HEK293 (cell line): ENCODE results near the gene MMP24.
A peak's percentile ranks its signal among the peaks of the same experiment; 100 is the strongest.

Source experiments
- FEZF1 ChIP-seq: fragments of 450-650 bp; formaldehyde crosslinking; IDR thresholded peaks from 2 replicates; pipeline ENCODE4 v1.5.1; 2016; ENCODE audit warnings: missing biosample characterization, missing genetic modification characterization
- GLIS1 ChIP-seq: fragments of 450-650 bp; formaldehyde crosslinking; IDR thresholded peaks from 2 replicates; pipeline ENCODE4 v1.5.1; 2016; ENCODE audit warnings: missing biosample characterization, missing genetic modification characterization
- HOXA7 ChIP-seq: sonication (generic); formaldehyde crosslinking; IDR thresholded peaks from 2 replicates; pipeline ENCODE4 v1.8.1; 2022; ENCODE audit warnings: missing genetic modification reagents, borderline replicate concordance
- HOXD13 ChIP-seq: sonication (generic); formaldehyde crosslinking; IDR thresholded peaks from 2 replicates; pipeline ENCODE4 v1.8.0; 2022; ENCODE audit warnings: missing genetic modification reagents, borderline replicate concordance
- KLF10 ChIP-seq: fragments of 450-650 bp; IDR thresholded peaks from 2 replicates; pipeline ENCODE4 v1.5.1; 2018; ENCODE audit warnings: missing biosample characterization, mild to moderate bottlenecking, missing genetic modification characterization
- KLF8 ChIP-seq: fragments of 450-650 bp; formaldehyde crosslinking; IDR thresholded peaks from 2 replicates; pipeline ENCODE4 v1.5.1; 2016; ENCODE audit warnings: missing biosample characterization, missing genetic modification characterization
- OSR2 ChIP-seq: fragments of 450-650 bp; formaldehyde crosslinking; IDR thresholded peaks from 2 replicates; pipeline ENCODE4 v1.5.1; 2016; ENCODE audit warnings: missing biosample characterization, missing genetic modification characterization
- RBAK ChIP-seq: fragments of 450-650 bp; formaldehyde crosslinking; IDR thresholded peaks from 2 replicates; pipeline ENCODE4 v1.5.1; 2016; ENCODE audit warnings: missing biosample characterization, missing genetic modification characterization
- SALL2 ChIP-seq: fragments of 450-650 bp; formaldehyde crosslinking; IDR thresholded peaks from 2 replicates; pipeline ENCODE4 v1.5.0; 2017; ENCODE audit warnings: missing biosample characterization, mild to moderate bottlenecking, missing genetic modification characterization, borderline replicate concordance
- SCRT2 ChIP-seq: fragments of 450-650 bp; formaldehyde crosslinking; IDR thresholded peaks from 2 replicates; pipeline ENCODE4 v1.5.1; 2016; ENCODE audit warnings: missing biosample characterization, missing genetic modification characterization
- SP2 ChIP-seq: fragments of 450-650 bp; formaldehyde crosslinking; IDR thresholded peaks from 2 replicates; pipeline ENCODE4 v1.5.1; 2016; ENCODE audit warnings: missing biosample characterization, missing genetic modification characterization
- SP7 ChIP-seq: fragments of 450-650 bp; formaldehyde crosslinking; IDR thresholded peaks from 2 replicates; pipeline ENCODE4 v1.5.1; 2016; ENCODE audit warnings: missing biosample characterization, missing genetic modification characterization
- TCF7L2 ChIP-seq: IDR thresholded peaks from 2 replicates; pipeline ENCODE4 v1.6.1; 2011; ENCODE audit warnings: low read depth, mild to moderate bottlenecking, inconsistent platforms, low read length, moderate library complexity, borderline replicate concordance
- YY2 ChIP-seq: fragments of 450-650 bp; formaldehyde crosslinking; IDR thresholded peaks from 2 replicates; pipeline ENCODE4 v1.5.1; 2016; ENCODE audit warnings: missing biosample characterization, missing genetic modification characterization
- ZBTB20 ChIP-seq: fragments of 450-650 bp; formaldehyde crosslinking; IDR thresholded peaks from 2 replicates; pipeline ENCODE4 v1.5.1; 2016; ENCODE audit warnings: missing biosample characterization, missing genetic modification characterization
- ZEB2 ChIP-seq: fragments of 450-650 bp; formaldehyde crosslinking; IDR thresholded peaks from 2 replicates; pipeline ENCODE4 v1.5.1; 2016; ENCODE audit warnings: missing biosample characterization, missing genetic modification characterization
- ZIC2 ChIP-seq: fragments of 450-650 bp; formaldehyde crosslinking; IDR thresholded peaks from 2 replicates; pipeline ENCODE4 v1.5.1; 2016; ENCODE audit warnings: missing biosample characterization, missing genetic modification characterization
- ZNF24 ChIP-seq: fragments of 450-650 bp; formaldehyde crosslinking; IDR thresholded peaks from 2 replicates; pipeline ENCODE4 v1.5.1; 2016; ENCODE audit warnings: missing biosample characterization, missing genetic modification characterization
- ZNF324 ChIP-seq: fragments of 450-650 bp; formaldehyde crosslinking; IDR thresholded peaks from 2 replicates; pipeline ENCODE4 v1.5.1; 2016; ENCODE audit warnings: missing biosample characterization, missing genetic modification characterization
- ZNF354C ChIP-seq: fragments of 450-650 bp; formaldehyde crosslinking; IDR thresholded peaks from 2 replicates; pipeline ENCODE4 v1.5.1; 2016; ENCODE audit warnings: missing biosample characterization, missing genetic modification characterization, low read depth, borderline replicate concordance
- ZNF391 ChIP-seq: fragments of 450-650 bp; formaldehyde crosslinking; IDR thresholded peaks from 2 replicates; pipeline ENCODE4 v1.5.1; 2016; ENCODE audit warnings: low read depth, missing biosample characterization, missing genetic modification characterization, borderline replicate concordance
- ZNF645 ChIP-seq: fragments of 450-650 bp; formaldehyde crosslinking; IDR thresholded peaks from 2 replicates; pipeline ENCODE4; 2016; ENCODE audit warnings: missing biosample characterization, missing genetic modification characterization
- ZNF692 ChIP-seq: fragments of 450-650 bp; formaldehyde crosslinking; IDR thresholded peaks from 2 replicates; pipeline ENCODE4 v1.5.1; 2016; ENCODE audit warnings: missing biosample characterization, missing genetic modification characterization
- ZNF843 ChIP-seq: fragments of 450-650 bp; formaldehyde crosslinking; IDR thresholded peaks from 2 replicates; pipeline ENCODE4 v1.5.1; 2016; ENCODE audit warnings: missing biosample characterization, missing genetic modification characterization
- ZSCAN16 ChIP-seq: fragments of 450-650 bp; formaldehyde crosslinking; IDR thresholded peaks from 2 replicates; pipeline ENCODE4 v1.5.1; 2016; ENCODE audit warnings: missing biosample characterization, missing genetic modification characterization
- TF ChIP-seq, protein P1 (sequence below): fragments of 450-650 bp; formaldehyde crosslinking; IDR thresholded peaks from 2 replicates; pipeline ENCODE4 v1.5.1; 2016; ENCODE audit warnings: missing biosample characterization, missing genetic modification characterization
- TF ChIP-seq, protein P2 (sequence below): IDR thresholded peaks from 2 replicates; pipeline ENCODE4 v1.6.1; 2011; ENCODE audit warnings: mild to moderate bottlenecking, low read depth, low read length, borderline replicate concordance
- TF ChIP-seq, protein P3 (sequence below): fragments of 450-650 bp; formaldehyde crosslinking; IDR thresholded peaks from 2 replicates; pipeline ENCODE4 v1.5.1; 2016; ENCODE audit warnings: missing biosample characterization, missing genetic modification characterization, low read depth
- TF ChIP-seq, protein P4 (sequence below): fragments of 450-650 bp; formaldehyde crosslinking; conservative IDR thresholded peaks from 2 replicates; pipeline ENCODE4 v1.5.1; 2016; ENCODE audit warnings: low read depth, missing biosample characterization, missing genetic modification characterization

Gene MMP24

GRCh38 chr20:35319192-35319870, 92.8 kb downstream of the MMP24 start (continued):
- TF ChIP-seq ZNF692 (peak; percentile 99), ZNF391 (tag by site-specific recombination) (peak; percentile 75; the same call in 1 of the 2 replicates), SCRT2 (tag by site-specific recombination) (peak; percentile 50; the same call in 1 of the 2 replicates), ZNF24 (tag by site-specific recombination) (peak; percentile 90), KLF10 (tag by site-specific recombination) (peak; percentile 98), SP2 (tag by site-specific recombination) (peak; percentile 68), ZNF645 (no peak), KLF8 (peak; percentile 80), HOXA7 (no peak), ZEB2 (tag by site-specific recombination) (peak; percentile 96), YY2 (tag by site-specific recombination) (0 out of 2 replicates have a peak, but pooled peaks have one; percentile 11), RBAK (no peak), ZNF354C (tag by site-specific recombination) (0 out of 2 replicates have a peak, but pooled peaks have one; percentile 6), HOXD13 (CRISPR knock-in tag) (no peak; the same call in 1 of the 2 replicates), ZBTB20 (tag by site-specific recombination) (peak; percentile 73), SALL2 (tag by site-specific recombination) (no peak), SP7 (peak; percentile 89), OSR2 (tag by site-specific recombination) (peak; percentile 98), FEZF1 (tag by site-specific recombination) (peak; percentile 100), GLIS1 (peak; percentile 100), ZNF843 (tag by site-specific recombination) (peak; percentile 98), TCF7L2 (peak; percentile 60; the same call in 1 of the 2 replicates), ZNF324 (0 out of 2 replicates have a peak, but pooled peaks have one; percentile 59), ZSCAN16 (tag by site-specific recombination) (peak; percentile 98), ZIC2 (tag by site-specific recombination) (peak; percentile 92)
- TF ChIP-seq, protein P1, sequence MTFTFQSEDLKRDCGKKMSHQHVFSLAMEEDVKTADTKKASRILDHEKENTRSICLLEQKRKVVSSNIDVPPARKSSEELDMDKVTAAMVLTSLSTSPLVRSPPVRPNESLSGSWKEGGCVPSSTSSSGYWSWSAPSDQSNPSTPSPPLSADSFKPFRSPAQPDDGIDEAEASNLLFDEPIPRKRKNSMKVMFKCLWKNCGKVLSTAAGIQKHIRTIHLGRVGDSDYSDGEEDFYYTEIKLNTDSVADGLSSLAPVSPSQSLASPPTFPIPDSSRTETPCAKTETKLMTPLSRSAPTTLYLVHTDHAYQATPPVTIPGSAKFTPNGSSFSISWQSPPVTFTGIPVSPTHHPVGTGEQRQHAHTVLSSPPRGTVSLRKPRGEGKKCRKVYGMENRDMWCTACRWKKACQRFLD (tag by site-specific recombination), result no peak
- TF ChIP-seq, protein P2, sequence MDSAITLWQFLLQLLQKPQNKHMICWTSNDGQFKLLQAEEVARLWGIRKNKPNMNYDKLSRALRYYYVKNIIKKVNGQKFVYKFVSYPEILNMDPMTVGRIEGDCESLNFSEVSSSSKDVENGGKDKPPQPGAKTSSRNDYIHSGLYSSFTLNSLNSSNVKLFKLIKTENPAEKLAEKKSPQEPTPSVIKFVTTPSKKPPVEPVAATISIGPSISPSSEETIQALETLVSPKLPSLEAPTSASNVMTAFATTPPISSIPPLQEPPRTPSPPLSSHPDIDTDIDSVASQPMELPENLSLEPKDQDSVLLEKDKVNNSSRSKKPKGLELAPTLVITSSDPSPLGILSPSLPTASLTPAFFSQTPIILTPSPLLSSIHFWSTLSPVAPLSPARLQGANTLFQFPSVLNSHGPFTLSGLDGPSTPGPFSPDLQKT, result no peak
- TF ChIP-seq, protein P3, sequence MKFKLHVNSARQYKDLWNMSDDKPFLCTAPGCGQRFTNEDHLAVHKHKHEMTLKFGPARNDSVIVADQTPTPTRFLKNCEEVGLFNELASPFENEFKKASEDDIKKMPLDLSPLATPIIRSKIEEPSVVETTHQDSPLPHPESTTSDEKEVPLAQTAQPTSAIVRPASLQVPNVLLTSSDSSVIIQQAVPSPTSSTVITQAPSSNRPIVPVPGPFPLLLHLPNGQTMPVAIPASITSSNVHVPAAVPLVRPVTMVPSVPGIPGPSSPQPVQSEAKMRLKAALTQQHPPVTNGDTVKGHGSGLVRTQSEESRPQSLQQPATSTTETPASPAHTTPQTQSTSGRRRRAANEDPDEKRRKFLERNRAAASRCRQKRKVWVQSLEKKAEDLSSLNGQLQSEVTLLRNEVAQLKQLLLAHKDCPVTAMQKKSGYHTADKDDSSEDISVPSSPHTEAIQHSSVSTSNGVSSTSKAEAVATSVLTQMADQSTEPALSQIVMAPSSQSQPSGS, result peak; percentile 99
- TF ChIP-seq, protein P4, sequence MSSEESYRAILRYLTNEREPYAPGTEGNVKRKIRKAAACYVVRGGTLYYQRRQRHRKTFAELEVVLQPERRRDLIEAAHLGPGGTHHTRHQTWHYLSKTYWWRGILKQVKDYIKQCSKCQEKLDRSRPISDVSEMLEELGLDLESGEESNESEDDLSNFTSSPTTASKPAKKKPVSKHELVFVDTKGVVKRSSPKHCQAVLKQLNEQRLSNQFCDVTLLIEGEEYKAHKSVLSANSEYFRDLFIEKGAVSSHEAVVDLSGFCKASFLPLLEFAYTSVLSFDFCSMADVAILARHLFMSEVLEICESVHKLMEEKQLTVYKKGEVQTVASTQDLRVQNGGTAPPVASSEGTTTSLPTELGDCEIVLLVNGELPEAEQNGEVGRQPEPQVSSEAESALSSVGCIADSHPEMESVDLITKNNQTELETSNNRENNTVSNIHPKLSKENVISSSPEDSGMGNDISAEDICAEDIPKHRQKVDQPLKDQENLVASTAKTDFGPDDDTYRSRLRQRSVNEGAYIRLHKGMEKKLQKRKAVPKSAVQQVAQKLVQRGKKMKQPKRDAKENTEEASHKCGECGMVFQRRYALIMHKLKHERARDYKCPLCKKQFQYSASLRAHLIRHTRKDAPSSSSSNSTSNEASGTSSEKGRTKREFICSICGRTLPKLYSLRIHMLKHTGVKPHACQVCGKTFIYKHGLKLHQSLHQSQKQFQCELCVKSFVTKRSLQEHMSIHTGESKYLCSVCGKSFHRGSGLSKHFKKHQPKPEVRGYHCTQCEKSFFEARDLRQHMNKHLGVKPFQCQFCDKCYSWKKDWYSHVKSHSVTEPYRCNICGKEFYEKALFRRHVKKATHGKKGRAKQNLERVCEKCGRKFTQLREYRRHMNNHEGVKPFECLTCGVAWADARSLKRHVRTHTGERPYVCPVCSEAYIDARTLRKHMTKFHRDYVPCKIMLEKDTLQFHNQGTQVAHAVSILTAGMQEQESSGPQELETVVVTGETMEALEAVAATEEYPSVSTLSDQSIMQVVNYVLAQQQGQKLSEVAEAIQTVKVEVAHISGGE (tag by site-specific recombination), result peak; percentile 57; the same call in 1 of the 2 replicates
